IMR-90 (cell line): ENCODE measurements around the gene ACACA. TPM values are rescaled to one million over a fixed set of nuclear protein-coding genes. Genes with fewer than 3 reads are reported as not detected.

Experiments used
- ATAC-seq: fragments of 200-7000 bp; cut with Tn5 transposase; 2 replicates; pipeline ENCODE4 v1.9.1; 2020; ENCODE audit warnings: low read depth, mild to moderate bottlenecking, moderate library complexity
- BruUV-seq: library from RNA; stranded (reverse); fragments of 400-500 nt; replicated peaks from 2 replicates; lab custom pipeline; 2021; lab: Mats Ljungman, UMichigan
- CTCF ChIA-PET: fragments of 300-600 bp; formaldehyde crosslinking; extraction: SDS; loops from one replicate; lab custom pipeline; 2021; ENCODE audit warnings: antibody characterized with exemption; lab: Yijun Ruan, JAX
- POLR2A ChIA-PET: fragments of 300-600 bp; sonication (Branson Sonifier 250); formaldehyde crosslinking; loops from one replicate; lab custom pipeline; 2022; ENCODE audit warnings: antibody characterized with exemption; ENCODE audit not compliant: unreplicated experiment; lab: Charles Lee
- DNase-seq: peaks from one replicate; pipeline ENCODE4 v3.0.0; 2013
- H2AFZ ChIP-seq: replicated peaks from 2 replicates; pipeline ENCODE3; 2013; ENCODE audit warnings: low read length, mild to moderate bottlenecking; ENCODE audit not compliant: poor library complexity
- H2AK5ac ChIP-seq: 2 replicates; pipeline ENCODE4 v1.6.1; 2013; ENCODE audit warnings: low read depth, low read length, inconsistent platforms
- H2AK9ac ChIP-seq: replicated peaks from 2 replicates; pipeline ENCODE3; 2013; ENCODE audit warnings: mild to moderate bottlenecking, low read depth, low read length, moderate library complexity; ENCODE audit not compliant: poor library complexity
- H2BK120ac ChIP-seq: 2 replicates; pipeline ENCODE4 v1.6.1; 2013; ENCODE audit warnings: low read depth, low read length, inconsistent platforms
- H2BK15ac ChIP-seq: 3 replicates; pipeline ENCODE4 v1.6.1; 2013; ENCODE audit warnings: low read depth, low read length, inconsistent platforms
- H2BK20ac ChIP-seq: 2 replicates; pipeline ENCODE4 v1.6.1; 2013; ENCODE audit warnings: low read depth, mild to moderate bottlenecking, inconsistent platforms, low read length, moderate library complexity
- H2BK5ac ChIP-seq: 2 replicates; pipeline ENCODE4 v1.6.1; 2013; ENCODE audit warnings: mild to moderate bottlenecking, low read depth, low read length, inconsistent platforms; ENCODE audit not compliant: poor library complexity, severe bottlenecking
- H3K14ac ChIP-seq: replicated peaks from 2 replicates; pipeline ENCODE4 v1.6.1; 2013; ENCODE audit warnings: low read depth, low read length, inconsistent platforms
- H3K18ac ChIP-seq: 2 replicates; pipeline ENCODE4 v1.6.1; 2013; ENCODE audit warnings: low read depth, low read length, control low read depth
- H3K23ac ChIP-seq: 2 replicates; pipeline ENCODE4 v1.6.1; 2013; ENCODE audit warnings: low read depth, low read length, inconsistent platforms
- H3K27ac ChIP-seq: 2 replicates; pipeline ENCODE4 v1.5.1; 2013; ENCODE audit warnings: mild to moderate bottlenecking, control low read depth, low read length; ENCODE audit not compliant: insufficient read depth
- H3K27me3 ChIP-seq: 2 replicates; pipeline ENCODE4 v1.6.1; 2013; ENCODE audit warnings: low read length; ENCODE audit not compliant: control insufficient read depth, insufficient read depth
- H3K36me3 ChIP-seq: 2 replicates; pipeline ENCODE4 v1.6.1; 2013; ENCODE audit warnings: low read length, mixed read lengths; ENCODE audit not compliant: control insufficient read depth, insufficient read depth
- H3K4ac ChIP-seq: 2 replicates; pipeline ENCODE4 v1.6.1; 2013; ENCODE audit warnings: low read depth, low read length, inconsistent platforms
- H3K4me1 ChIP-seq: 2 replicates; pipeline ENCODE4 v1.6.1; 2013; ENCODE audit warnings: low read length, mixed read lengths; ENCODE audit not compliant: control insufficient read depth, insufficient read depth
- H3K4me2 ChIP-seq: 2 replicates; pipeline ENCODE4 v1.6.1; 2013; ENCODE audit warnings: low read depth, mild to moderate bottlenecking, control low read depth, low read length, moderate library complexity
- H3K4me3 ChIP-seq: 2 replicates; pipeline ENCODE4 v1.5.1; 2013; ENCODE audit warnings: low read depth, mild to moderate bottlenecking, control low read depth, low read length, moderate library complexity; ENCODE audit not compliant: insufficient read depth
- H3K56ac ChIP-seq: 2 replicates; pipeline ENCODE4 v1.6.1; 2013; ENCODE audit warnings: low read length, inconsistent platforms; ENCODE audit not compliant: insufficient read depth; ENCODE audit errors: extremely low read depth
- H3K79me1 ChIP-seq, 2 experiments: 2 replicates each; pipeline ENCODE4 v1.6.1; 2013; ENCODE audit warnings: low read length in 2 of 2, inconsistent platforms in 1 of 2, low read depth in 1 of 2
- H3K9ac ChIP-seq: 2 replicates; pipeline ENCODE4 v1.6.1; 2013; ENCODE audit warnings: low read depth, low read length, control low read depth
- H3K9me1 ChIP-seq: 2 replicates; pipeline ENCODE4 v1.6.1; 2013; ENCODE audit warnings: low read length, inconsistent platforms; ENCODE audit not compliant: insufficient read depth
- H3K9me3 ChIP-seq: 2 replicates; pipeline ENCODE4 v1.6.1; 2013; ENCODE audit warnings: low read length; ENCODE audit not compliant: control insufficient read depth, insufficient read depth
- H4K20me1 ChIP-seq: 2 replicates; pipeline ENCODE4 v1.6.1; 2013; ENCODE audit warnings: low read length, inconsistent platforms; ENCODE audit not compliant: insufficient read depth
- H4K5ac ChIP-seq: 2 replicates; pipeline ENCODE4 v1.6.1; 2013; ENCODE audit warnings: mild to moderate bottlenecking, low read depth, low read length, control low read depth
- H4K8ac ChIP-seq, 2 experiments: 2 replicates each; pipeline ENCODE4 v1.6.1; 2013; ENCODE audit warnings: low read depth in 2 of 2, low read length in 2 of 2, control low read depth in 1 of 2, inconsistent platforms in 1 of 2
- H4K91ac ChIP-seq: 2 replicates; pipeline ENCODE4 v1.6.1; 2013; ENCODE audit warnings: low read depth, low read length, inconsistent platforms; ENCODE audit not compliant: insufficient read depth
- RCOR1 ChIP-seq: IDR thresholded peaks from 2 replicates; pipeline ENCODE4 v1.6.1; 2012; ENCODE audit warnings: mild to moderate bottlenecking, low read length, improper control_type of control experiment; ENCODE audit not compliant: insufficient replicate concordance
- SMC3 ChIP-seq: fragments of 150-350 bp; IDR thresholded peaks from 2 replicates; pipeline ENCODE4 v1.6.1; 2016; ENCODE audit warnings: low read depth, mild to moderate bottlenecking, antibody characterized with exemption, low read length, moderate library complexity
- USF2 ChIP-seq: fragments of 150-350 bp; IDR thresholded peaks from 2 replicates; pipeline ENCODE4 v1.6.1; 2017; ENCODE audit warnings: mild to moderate bottlenecking, antibody characterized with exemption, low read length, low read depth
- WGBS, 2 experiments: methylation state at CpG; one replicate each; pipeline versions ENCODE4 v1.1.5 to v1.1.7; 2013; ENCODE audit warnings: missing lambda C conversion rate in 2 of 2; ENCODE audit not compliant: insufficient read length in 1 of 2; ENCODE audit errors: extremely low coverage in 2 of 2; 5-methylcytosine and 5-hydroxymethylcytosine counted together
- dilution Hi-C: fragments of 300-500 bp; cut with HindIII; formaldehyde crosslinking; loops from one replicate; pipeline ENCODE4 v1.14.3; 2018; ENCODE audit warnings: low sequenced_read_pairs; ENCODE audit not compliant: unreplicated experiment
- in situ Hi-C: fragments of 300-500 bp; cut with MboI; formaldehyde crosslinking; loops from 3 replicates; pipeline ENCODE4 v1.14.3; 2019; ENCODE audit warnings: low sequenced_read_pairs, inconsistent platforms, mixed read lengths
- intact Hi-C: fragments of 100-400 bp; cut with micrococcal nuclease; formaldehyde crosslinking; loops from 2 replicates; pipeline ENCODE4 v1.10.0; 2022
- polyA plus RNA-seq, 3 experiments: library from polyadenylated mRNA; depleted of rRNA; stranded (reverse); fragments of >200 nt; gene quantifications; 2 replicates each; pipeline ENCODE4 v1.2.3, GENCODE V29; 2012; ENCODE audit warnings: low replicate concordance in 1 of 3
- total RNA-seq: library from RNA; depleted of rRNA; stranded (reverse); fragments of >200 nt; gene quantifications from 2 replicates; pipeline ENCODE4 v1.2.3, GENCODE V29; 2012

ACACA gene
- total and polyA plus RNA-seq, 2 of the 4 experiments (the other 2 are of a cell fraction) = 21.3 to 39.1 TPM

DNA sequence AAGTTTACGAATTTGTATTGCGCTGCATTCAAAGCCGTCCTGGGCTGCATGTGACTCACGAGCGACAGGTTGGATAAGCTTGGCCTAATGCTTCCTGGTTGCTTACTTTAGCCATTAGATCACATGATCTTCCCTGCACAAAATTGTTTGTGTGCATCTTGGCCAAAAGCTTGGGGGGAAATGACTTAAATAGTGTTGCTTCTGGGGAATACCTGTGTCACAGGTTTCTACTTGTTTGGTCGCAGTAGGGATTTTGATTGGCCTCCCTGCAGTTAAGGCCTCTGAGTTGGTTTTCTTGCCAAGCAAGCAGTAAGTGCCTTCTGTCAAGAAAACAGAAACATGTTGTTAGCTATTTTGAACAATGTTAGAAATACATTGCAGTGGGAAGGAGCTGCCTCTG, 43.5 kb upstream of the ACACA start:
- in situ Hi-C loops (no loop called here), dilution Hi-C loops (no loop called here), intact Hi-C loops (no loop called here)
- Histone ChIP-seq H2BK5ac (no peak overlapping the region), H3K4me1 (peaks cover 14% of the 10 kb centered on the region), H4K5ac (no peak overlapping the region), H2BK20ac (no peak overlapping the region), H2AK5ac (no peak overlapping the region), H4K8ac (no peak overlapping the region), H2BK15ac (no peak overlapping the region), H4K20me1 (peaks cover 2% of the 10 kb centered on the region; the same call in 1 of the 2 replicates), H3K4me3 (no peak overlapping the region), H3K36me3 (no peaks in the 10 kb centered on the region), H3K9me3 (no peaks in the 10 kb centered on the region), H4K91ac (no peak overlapping the region; the same call in 1 of the 2 replicates), H3K9me1 (peaks cover 8% of the 10 kb centered on the region; the same call in 1 of the 2 replicates), H3K27me3 (no peaks in the 10 kb centered on the region), H3K4me2 (no peak overlapping the region), H2BK120ac (no peak overlapping the region), H2AFZ (no peak overlapping the region), H3K4ac (0 out of 2 replicates have a peak overlapping the region, but pooled peaks have one; percentile 19), H3K14ac (peak overlapping the region; percentile 18), H3K27ac (no peak overlapping the region), H3K23ac (no peak overlapping the region), H3K9ac (no peak overlapping the region), H3K18ac (no peak overlapping the region), H3K79me1 (peaks cover 9 to 44% of the 10 kb centered on the region in 2 experiments), H2AK9ac (no peak overlapping the region), H3K56ac (no peak overlapping the region)
- DNase-seq = peak; percentile 18
- ChIA-PET POLR2A (interaction anchor here (0.6 kb wide), 1 partner anchor 39 kb away, joined by 4 read pairs; no protein-coding TSS in a partner anchor), CTCF (interaction anchor here (0.6 kb wide), 1 partner anchor 18 kb away, joined by 6 read pairs; no protein-coding TSS in a partner anchor)
- WGBS, 2 experiments = 80% methylated on average over 1 of the region's 6 CpGs; no CpG with 5 or more reads in 1 of the 2 experiments
- no peak for ATAC-seq
- no TSS peak for BruUV-seq
- TF ChIP-seq USF2 (peak; percentile 51), SMC3 (no peak), RCOR1 (no peak)
